Left lobe of liver (tissue), 2 donors: ENCODE results near the gene BEAN1. TPM values are rescaled to one million over a fixed set of nuclear protein-coding genes. Genes with fewer than 3 reads are reported as not detected.

Experiments
- ATAC-seq: fragments of 200-7000 bp; cut with Tn5 transposase; one replicate; pipeline ENCODE4 v1.9.1; 2020; ENCODE audit warnings: mild to moderate bottlenecking, moderate library complexity
- DNase-seq: peaks from one replicate; pipeline ENCODE4 v3.0.0-alpha.2; 2020; ENCODE audit warnings: low spot score
- total RNA-seq: library from RNA; stranded (reverse); gene quantifications from one replicate; pipeline ENCODE4 v1.2.1, GENCODE V29; 2021
- donor health status: DM: no; HTN: no; CAD: no; lungs with moderate emphysema.
- donor health status: DM: no; HTN: yes; CAD: no.

BEAN1 gene
- total RNA-seq, 1 donor from 2014 or later = 0.38 TPM

DNA sequence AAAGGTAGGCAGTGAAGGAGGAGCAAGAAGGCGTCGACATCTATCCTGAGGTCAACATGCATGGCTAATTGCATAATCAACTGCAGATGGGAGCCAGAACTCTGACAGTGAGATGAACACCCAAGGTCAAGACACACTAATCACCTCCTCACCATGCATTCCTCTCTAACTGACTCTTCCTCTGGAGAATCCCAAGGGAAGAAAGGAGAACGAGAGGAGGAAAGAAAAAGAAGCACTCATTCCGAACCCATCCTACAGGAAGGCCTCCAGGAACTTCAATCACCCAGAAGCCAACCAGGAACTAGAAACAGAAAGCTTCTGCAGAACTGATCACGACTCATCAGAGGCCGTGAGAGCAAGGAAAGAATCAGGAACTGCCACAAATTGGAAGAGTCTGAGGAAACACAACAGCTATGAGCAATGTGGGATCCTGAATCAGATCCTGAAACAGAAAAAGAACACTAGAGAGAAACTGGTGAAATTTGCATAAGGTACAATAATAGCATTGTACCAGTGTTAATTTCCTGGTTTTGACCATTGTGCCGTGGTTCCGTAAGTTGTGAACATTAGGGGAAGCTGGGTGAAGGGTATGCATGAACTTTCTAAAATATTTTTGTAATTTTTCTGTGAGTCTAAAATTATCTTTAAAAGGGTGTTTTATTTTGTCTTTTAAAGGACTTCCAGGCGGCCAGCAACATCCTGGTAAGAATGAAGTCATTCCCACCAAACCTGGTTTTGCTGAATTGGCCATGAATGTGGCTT, 10.0 kb upstream of the BEAN1 start:
- ATAC-seq = no peak
- no peak for DNase-seq

DNA sequence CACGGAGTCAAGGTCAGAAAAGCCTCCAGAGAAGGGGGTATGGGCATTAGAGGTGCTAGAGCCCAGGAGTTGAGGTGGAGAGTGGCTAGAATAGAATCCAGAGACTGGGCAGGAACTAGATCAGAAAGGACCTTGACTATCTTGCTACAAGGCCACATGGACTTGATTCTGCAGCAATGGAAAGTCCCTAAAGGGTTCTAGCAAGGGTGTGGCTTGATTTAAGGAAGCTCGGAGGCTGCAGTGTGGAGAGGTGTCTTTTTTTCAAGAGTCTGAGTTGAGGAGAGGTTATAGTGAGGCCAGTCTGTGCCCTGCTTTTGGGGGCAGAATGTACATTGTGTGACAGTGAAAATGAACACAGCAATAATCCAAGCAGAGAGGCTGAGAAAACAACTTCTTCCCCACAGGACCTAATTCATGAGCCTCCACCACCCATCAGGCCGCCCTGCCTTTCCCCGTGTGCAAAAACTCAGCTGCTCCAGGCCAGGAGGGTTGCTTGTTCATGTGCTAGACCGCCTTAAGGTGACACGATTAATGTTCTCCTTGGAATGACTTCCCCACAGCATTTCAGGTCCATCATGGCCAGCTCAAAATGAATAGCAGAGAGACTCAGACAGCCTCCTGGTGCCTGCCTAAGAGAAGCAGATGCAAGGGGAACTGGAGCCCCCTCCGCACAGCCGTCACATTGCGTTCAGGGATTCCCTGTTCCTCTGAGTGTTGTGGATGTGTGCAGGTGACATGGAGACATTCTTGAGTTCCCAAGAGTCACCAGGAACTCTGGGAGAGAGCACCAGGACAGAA, 8.7 kb upstream of the BEAN1 start:
- DNase-seq (no peak), ATAC-seq (no peak)

DNA sequence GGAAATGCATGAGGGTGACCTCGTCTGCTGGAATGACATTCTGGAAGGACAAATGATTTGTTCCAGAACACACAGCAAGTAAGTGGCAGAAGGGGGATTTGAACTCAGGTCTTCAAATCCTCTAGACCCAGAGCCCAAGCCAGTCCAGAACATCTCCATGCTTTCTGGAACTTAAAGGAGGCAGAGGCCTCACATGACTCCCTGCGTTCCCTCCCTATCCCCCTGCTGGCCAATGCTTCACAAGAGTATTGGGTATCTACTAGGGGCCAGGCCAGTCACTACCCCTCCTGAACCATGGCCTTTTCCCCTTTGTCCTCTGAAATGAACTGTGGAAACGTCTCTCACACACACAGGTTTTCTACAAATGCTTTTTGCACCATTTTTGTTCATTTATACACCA, 7.6 kb upstream of the BEAN1 start:
- no peak for ATAC-seq
- no peak for DNase-seq

DNA sequence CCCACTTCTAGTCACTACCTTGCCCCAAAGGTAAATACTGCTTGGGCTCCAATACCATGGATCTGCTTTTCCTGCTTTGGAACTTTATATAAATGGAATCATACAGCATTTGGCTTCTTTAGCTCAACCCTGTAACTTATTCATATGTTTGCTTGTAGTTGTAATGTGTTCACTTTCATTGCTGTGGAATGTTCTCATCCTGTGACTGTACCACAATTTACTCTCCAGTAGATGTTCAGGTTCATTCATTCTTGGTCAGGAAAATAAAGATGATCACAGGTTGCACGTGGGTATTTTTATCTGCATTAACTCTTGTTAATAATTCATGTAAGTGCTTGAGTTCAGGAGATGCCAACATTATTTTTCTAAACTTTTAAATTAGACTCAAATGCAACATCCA, 6.7 kb upstream of the BEAN1 start:
- ATAC-seq (no peak), DNase-seq (no peak)

DNA sequence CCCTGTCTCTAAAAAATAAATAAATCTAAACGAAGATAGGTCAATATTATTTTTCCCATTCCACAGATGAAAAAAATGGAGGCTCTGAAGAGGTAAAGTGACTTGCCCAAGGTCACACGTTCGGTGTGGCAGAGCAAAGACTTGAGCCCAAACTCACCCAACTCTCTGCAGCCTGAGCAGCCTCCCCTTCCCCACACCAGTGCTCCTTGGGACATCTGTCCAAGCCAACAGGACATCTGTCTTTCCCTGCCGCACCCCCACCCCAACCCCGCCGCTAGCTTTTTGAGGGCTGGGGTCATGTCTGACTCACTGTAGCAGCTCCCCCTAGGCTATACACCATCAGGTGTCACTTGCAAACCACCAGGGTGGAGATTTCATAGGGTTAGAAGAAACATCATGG, 5.2 kb upstream of the BEAN1 start:
- no peak for ATAC-seq
- DNase-seq = no peak

DNA sequence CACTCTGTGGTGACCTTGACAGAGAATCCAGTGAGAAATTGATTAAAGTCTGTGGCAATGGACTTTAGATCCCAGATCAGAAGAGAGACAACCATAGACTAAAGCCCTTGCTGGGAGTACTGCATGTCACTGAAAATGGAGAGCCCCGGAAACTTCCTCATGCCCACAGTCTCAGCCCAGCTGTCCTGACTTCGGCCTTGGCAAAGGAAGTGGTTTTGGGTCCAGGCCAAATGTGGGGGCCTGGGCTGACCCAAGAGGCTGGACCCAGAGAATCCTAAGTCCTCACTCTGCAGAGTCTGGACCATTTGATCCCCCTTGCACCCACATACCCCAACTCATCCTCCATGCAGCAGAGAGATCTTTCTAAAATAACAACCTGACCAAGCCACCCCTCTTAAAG, 4.7 kb upstream of the BEAN1 start:
- ATAC-seq (no peak), DNase-seq (no peak)

DNA sequence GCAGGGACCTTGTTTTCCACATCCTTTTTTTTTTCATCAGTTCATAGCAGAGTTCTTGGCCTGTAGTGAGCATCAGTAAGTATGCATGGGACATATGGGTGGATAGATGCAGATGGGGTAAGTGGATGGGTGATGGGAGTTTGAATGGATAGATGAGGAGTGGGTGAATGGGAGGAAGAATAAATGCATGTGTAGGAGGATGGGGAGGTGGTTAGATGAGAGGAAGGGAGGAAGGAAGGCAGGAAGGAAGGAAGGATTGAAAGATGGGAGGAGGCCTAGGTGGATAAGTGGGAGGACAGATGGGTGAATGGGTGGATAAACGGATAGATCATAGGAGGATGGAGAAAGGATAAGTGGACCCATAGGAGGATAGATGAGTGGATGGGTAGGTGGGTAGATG, 3.9 kb upstream of the BEAN1 start:
- DNase-seq = no peak
- no peak for ATAC-seq

DNA sequence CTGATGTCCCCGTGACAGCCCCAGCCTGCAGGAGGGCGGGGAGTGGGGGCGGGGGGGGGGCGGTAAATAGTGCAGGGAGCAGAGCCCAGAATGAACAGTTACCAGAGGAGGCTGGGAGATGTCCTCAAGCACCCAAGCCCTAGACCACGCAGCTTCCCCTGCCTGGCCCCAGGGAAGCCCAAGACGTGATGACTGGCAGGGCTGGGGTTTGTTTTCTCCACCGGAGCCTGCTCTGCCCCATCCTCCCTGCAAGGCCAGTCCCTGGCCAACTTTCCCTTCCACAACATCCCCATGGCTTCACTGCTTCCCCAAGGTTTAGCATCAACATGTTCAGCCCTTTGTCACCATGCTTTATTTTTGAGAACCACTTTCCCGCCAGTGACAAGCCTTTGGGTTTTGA, 1.4 kb upstream of the BEAN1 start:
- DNase-seq (no peak), ATAC-seq (no peak)

DNA sequence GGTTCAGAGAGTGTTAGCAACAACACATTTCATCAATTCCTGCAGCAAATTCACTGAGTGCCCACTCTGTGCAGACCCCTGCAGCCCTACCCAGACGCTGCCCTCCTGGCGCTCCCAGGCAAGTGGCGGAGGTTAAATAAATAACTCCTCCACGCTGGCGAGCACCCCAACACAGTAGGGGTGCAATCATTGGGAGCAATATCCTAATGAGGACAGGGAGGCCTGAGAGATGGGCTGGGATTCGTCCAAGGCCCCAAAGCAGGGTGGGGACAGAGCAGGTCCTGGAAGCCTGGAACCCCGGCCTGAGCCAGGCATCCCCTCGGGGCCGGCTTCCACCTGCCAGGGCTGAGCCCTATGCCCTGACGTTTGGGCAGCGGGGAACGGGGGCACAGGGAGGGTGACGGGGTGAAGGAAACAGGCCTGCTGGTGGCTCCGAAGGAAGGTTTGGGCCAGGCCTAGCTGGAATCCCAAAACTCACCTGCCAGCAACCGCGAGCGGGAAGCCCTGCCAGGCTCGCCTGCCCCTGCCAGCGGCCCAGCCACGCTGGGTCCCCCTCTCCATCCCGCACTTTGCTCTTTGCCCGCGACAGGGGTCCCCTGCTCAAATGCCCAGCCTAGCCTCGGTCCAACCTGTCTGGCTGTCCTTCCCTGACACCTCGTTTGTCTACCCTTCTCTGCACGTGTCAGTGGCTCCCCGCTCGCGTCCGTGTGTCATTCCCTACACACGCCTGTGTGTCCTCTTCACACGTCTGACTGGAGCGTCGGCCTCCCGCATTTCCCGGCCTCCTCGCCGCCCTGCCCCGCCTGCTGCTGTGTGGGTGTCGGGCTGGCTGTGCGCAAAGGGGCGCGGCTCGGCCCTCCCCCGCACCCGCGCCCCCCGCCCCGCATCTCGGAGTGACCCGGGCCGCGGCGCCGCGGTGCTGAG, 721 bp upstream of the BEAN1 start:
- DNase-seq = no peak
- peak; percentile 55 for ATAC-seq

DNA sequence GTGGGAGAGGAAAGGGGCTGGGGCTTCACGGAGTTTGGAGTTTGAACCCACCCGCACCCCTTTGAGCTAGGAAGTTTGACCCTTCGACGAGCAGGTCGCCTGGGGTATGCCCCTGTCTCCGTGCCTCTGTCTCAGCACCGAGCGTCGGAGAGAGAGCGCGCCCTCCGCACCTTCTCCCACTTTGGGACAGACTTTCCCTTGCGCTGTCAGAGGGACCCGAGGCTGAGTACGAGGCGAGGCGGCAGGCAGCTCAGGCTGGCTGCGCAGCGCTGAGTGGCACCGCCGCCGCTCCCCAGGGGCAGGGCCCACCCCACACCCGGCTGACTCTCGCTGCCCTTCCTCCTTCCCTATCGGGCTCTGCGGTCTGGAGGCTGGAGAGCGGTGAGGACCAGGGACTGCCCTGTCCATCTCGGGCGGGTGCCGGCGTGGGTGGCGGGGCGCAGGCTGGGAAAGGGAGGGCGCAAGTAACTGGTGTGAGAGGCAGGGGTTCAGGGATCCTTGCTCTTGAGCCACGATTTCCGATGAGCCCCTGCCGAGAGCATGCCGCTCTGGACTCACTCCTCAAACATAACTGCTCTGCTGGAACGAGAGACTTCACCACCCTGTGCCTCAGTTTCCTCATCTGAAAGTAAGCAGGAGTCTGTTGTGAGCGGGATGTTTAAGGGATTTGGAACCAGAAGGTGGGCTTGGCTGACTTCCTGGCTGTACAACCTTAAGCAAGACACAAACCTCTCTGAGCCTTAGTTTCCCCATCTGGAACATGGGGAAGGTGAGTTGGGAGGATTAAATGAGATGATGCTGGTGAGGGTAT, 981 bp downstream of the BEAN1 start:
- ATAC-seq (peak; percentile 28), DNase-seq (no peak)

DNA sequence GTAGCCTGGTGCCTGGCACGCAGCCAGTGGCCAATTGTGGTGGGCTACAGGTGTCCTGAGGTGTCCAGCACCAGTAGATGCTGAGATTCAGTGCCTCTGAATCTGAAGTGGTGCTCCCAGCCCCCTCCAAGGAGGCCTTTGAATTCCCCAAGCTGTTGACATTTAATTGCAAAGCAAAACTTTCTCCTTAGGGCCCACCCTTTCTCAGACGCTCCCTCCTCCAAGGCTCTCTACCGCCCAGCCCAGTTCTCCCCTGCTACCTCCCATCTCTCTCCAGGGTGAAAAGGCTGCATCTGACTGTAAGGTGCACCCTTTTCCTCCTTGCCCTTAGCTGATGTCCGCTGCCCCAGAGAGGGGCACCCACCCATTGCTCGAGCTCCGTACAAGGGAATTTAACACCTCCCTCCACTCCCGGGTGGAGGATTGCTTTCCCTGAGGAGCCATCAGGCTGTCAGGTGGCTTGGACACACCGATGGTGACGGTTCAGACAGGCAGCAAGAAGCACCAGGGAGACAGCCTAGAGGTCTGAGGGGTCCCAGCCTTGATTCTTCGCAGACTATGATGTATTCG, 1.7 kb downstream of the BEAN1 start:
- DNase-seq (no peak), ATAC-seq (no peak)

DNA sequence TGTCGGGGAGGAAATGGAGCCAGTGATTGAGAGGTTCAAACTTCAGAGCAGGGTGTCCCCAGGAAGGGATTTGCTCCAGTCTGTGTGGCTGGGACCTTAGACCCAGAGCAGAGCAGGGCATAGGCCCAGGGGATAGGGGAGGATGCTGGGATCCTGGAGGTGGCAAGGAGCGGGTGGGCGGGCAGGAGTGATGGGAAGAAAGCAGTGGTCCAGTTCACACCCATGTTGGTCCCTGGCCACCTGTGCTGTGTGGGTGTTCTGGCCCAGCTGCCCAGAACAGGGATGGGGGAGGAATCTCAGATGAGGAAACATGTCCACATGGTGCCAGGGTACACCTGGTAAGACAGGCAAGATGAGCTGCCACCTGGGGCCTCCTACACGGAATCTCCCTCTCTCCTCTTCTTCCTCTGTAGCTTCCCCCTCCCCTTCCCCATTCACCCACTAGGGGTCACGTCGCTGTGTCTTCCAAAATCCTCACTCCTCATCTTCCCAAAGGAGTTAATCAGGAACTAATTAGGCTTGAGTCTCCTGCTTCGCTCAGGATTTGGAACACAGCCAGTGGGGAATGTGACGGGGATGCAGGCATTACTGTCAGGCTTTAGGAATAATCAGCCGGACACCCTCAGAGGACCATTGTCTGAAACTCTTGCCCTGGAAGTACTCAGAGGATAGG, 2.3 kb downstream of the BEAN1 start:
- no peak for DNase-seq
- ATAC-seq = no peak

DNA sequence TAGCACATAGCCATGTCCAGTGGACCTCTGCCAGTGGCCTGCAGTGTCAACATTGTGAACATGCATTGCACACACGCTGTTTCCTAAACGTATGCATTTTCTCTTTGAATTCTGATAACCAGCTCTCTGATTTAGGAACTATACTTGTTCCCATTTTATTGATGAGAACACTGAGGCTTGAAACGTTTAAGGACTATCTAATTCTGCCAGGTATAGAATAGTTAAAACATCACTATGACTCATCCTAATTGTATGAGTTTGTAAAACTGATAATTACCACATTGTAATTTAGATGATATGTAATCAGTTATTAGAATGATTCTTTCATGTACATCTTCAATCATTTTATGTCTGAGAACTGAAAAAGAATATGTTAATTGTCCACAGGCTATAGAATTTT, 3.1 kb downstream of the BEAN1 start:
- no peak for DNase-seq
- ATAC-seq = no peak

DNA sequence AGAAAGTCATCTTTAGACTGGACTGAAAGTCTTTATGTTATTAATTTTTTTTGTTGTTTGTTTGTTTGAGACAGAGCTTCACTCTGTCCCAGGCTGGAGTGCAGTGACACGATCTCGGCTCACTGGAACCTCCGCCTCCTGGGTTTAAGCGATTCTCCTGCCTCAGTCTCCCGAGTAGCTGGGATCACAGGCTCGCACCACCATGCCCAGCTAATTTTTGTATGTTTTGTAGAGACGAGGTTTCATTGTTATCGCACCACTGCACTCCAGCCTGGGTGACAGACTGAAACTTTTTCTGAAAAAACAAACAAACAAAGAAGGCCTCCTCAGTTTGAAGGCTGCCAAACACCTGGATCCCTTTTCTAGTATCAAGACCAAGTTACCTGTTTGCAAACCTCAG, 4.7 kb downstream of the BEAN1 start:
- no peak for DNase-seq
- ATAC-seq = no peak

DNA sequence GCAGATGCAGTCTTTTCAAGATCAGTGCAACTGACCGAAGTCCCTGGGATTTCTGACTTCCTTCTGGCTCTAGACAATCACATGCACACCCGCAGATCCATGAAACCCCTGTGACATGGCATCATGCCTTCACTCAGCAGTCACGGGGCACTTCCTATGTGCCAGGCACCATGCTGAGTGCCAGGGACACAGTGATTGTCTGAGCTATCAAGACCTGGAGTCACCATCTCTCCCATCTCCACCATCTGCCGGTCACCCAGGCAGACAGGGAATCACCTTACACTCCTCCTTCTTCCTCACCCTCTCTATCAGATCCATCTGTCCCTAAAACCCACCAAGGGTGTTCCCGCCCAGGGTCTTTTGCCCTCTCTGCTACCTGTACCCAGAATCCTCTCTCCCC, 5.3 kb downstream of the BEAN1 start:
- DNase-seq = no peak
- ATAC-seq = no peak

DNA sequence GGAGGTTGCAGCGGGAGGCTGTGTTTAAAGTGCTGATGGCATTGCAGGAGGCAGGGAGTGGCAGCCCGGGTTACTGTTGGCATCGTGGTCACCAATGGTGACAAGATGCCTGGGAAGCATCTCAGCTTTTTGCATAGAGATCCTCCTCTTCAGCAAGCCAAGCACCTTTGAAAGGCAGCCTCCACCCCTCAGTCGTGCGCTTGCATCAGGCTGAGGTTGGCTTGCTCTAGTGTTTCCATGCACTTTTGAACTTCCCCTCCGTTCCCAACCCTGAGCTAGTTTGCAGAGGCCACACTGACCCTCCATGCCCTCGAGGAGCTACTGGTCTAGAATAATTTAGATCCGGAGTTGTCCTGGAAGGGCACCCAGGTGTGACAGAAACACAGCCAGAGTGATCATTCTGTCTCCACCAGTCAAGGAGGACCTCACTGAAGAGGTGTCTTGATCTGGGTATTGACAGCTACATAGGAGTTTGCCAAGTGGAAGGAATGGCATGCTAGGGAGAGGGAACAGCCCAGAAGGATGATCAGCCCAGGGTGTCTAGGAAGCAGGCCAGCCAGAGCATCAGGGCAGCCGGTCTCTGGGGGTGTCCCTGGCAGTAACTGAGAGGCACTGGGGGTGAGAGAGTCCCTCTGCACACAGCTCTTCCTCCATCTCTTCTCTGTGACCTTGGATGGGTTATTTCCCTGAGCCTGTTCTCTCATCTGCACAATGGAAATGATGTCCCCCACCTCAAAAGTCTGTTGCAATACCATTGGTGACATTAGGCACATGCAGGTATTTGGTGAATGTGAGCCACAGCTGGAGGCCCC, 7.7 kb downstream of the BEAN1 start:
- DNase-seq = no peak
- no peak for ATAC-seq

DNA sequence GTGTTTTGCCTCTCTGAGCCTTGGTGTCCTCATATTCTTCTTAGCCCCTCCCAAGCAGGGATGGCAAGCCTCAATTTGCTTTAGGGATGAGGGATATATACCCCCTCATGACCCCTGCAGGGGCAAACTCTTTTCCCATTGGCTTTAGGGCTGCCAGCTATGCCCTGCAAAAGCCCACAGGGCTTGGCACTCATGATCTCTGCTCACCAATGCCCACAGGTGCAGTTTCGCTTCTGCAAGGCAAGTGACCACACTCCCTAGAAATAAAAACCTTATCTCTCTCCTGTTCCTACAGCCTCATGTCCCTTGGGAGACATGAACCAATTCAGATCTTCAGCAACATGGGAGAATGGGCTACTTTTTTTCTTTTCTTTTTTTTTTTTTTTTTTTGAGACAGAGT, 8.8 kb downstream of the BEAN1 start:
- no peak for ATAC-seq
- DNase-seq = no peak

DNA sequence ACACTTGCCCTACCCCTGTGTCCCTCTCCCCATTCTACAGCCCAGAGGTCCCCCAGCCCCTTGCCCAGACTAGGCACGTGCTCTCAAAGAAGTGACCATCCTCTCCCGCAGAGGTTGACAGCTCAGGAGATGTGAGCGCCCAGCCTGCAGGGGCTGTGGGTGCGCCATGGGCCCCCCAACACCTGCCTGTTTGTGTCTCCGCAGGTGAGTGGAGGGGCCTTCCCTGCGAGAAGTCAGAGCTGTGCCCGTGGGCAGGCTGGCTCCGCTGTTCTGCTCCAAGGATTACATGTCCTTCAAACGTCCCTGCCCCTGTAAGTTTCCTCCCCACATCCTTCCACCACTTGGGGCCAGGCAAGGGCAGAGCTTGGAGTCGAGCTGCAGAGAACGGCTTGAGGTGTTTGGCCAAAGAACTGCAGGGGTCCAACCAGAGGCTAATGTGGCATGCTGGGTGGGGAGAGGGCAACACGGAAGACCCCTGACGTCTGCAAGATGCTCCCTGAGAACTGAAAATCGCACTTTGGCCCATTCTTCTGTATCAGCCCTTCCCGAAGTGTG, 10.4 kb downstream of the BEAN1 start:
- no peak for DNase-seq
- no peak for ATAC-seq

DNA sequence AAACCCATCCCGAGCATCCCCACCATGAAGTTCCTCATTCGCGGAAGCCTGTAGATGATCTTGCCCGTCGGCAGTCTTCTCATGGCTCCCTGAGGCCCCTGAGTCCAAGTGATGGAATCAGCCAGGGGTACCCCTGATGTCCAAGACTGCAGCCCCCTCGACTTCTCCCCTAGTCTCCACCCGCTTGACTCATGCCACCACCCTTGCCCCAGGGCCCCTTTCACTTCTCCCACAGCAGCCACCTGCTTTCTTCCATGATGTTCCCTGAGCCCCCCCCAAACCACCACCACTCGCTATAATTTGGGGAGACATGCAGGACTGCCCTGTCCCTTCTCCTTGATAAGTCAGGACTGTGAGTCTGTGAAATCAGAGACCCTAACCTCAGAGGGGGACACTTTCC, 11.4 kb downstream of the BEAN1 start:
- no peak for DNase-seq
- ATAC-seq = no peak
